Kidney epithelial cell (primary cell): ENCODE measurements around the gene GIT2. TPM values are rescaled to one million over a fixed set of nuclear protein-coding genes. Genes with fewer than 3 reads are reported as not detected.

Experiments
- DNase-seq: peaks from one replicate; pipeline ENCODE4 v3.0.0-alpha.2; 2010; ENCODE audit warnings: low read depth
- H3K27me3 ChIP-seq: 2 replicates; pipeline ENCODE4 v1.6.0; 2011; ENCODE audit warnings: low read length; ENCODE audit not compliant: control insufficient read depth, insufficient read depth
- H3K36me3 ChIP-seq: 2 replicates; pipeline ENCODE4 v1.5.1; 2011; ENCODE audit warnings: low read length; ENCODE audit not compliant: control insufficient read depth, insufficient read depth
- H3K4me3 ChIP-seq: 2 replicates; pipeline ENCODE4 v1.5.1; 2011; ENCODE audit warnings: low read depth, mild to moderate bottlenecking, control low read depth, low read length
- total RNA-seq: library from RNA; depleted of rRNA; stranded (reverse); fragments of >200 nt; gene quantifications from 2 replicates; pipeline ENCODE4 v1.2.3, GENCODE V29; 2015
- TF ChIP-seq, protein P1 (sequence below): IDR thresholded peaks from 2 replicates; pipeline ENCODE4 v1.5.1; 2011; ENCODE audit warnings: mild to moderate bottlenecking, moderate library complexity, low read length, control low read depth, inconsistent platforms; ENCODE audit not compliant: insufficient read depth, poor library complexity, severe bottlenecking

The GIT2 gene
- total RNA-seq, 1 donor from 2014 or later = 20.3 TPM

GRCh38 chr12:109923481-109924245 lies 72.5 kb downstream of the GIT2 start:
- Histone ChIP-seq H3K27me3 (no peaks in the 10 kb centered on the region), H3K36me3 (no peaks in the 10 kb centered on the region), H3K4me3 (no peak overlapping the region)
- DNase-seq = no peak
- TF ChIP-seq, protein P1, sequence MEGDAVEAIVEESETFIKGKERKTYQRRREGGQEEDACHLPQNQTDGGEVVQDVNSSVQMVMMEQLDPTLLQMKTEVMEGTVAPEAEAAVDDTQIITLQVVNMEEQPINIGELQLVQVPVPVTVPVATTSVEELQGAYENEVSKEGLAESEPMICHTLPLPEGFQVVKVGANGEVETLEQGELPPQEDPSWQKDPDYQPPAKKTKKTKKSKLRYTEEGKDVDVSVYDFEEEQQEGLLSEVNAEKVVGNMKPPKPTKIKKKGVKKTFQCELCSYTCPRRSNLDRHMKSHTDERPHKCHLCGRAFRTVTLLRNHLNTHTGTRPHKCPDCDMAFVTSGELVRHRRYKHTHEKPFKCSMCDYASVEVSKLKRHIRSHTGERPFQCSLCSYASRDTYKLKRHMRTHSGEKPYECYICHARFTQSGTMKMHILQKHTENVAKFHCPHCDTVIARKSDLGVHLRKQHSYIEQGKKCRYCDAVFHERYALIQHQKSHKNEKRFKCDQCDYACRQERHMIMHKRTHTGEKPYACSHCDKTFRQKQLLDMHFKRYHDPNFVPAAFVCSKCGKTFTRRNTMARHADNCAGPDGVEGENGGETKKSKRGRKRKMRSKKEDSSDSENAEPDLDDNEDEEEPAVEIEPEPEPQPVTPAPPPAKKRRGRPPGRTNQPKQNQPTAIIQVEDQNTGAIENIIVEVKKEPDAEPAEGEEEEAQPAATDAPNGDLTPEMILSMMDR = no peak

DNA sequence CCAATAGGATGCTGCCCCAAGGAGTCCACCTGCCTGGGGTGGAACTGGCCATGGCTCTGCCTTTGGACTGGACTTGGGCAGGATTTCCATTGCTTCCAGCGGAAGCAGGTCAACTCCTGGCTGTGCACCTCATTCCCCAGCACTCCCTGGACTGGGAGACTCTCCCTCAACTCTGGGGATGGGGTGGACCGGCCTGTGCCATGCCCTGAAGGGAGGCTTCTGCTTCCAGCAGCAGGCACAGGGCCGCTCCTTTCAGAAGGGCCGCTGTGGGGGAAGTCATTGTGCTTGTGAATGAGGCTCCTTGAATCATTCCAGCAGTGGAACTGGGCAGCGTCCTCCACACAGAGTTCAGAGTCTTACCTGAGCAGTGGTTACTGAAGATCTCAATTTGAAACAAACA lies 73.1 kb downstream of the GIT2 start:
- TF ChIP-seq, protein P1 = no peak

GRCh38 chr12:109921982-109922381 lies 74.2 kb downstream of the GIT2 start:
- Histone ChIP-seq H3K36me3 (no peaks in the 10 kb centered on the region), H3K4me3 (no peak overlapping the region), H3K27me3 (no peaks in the 10 kb centered on the region)
- DNase-seq = no peak
- TF ChIP-seq, protein P1 = no peak

More for the DNA sequence above, 73.1 kb downstream of the GIT2 start:
- no peak overlapping the region for H3K4me3 ChIP-seq
- H3K27me3 ChIP-seq = no peaks in the 10 kb centered on the region
- H3K36me3 ChIP-seq = no peaks in the 10 kb centered on the region
- no peak for DNase-seq

GRCh38 chr12:109920261-109920780 lies 75.8 kb downstream of the GIT2 start:
- DNase-seq = no peak
- TF ChIP-seq, protein P1 = no peak
- H3K27me3 ChIP-seq = no peaks in the 10 kb centered on the region
- no peaks in the 10 kb centered on the region for H3K36me3 ChIP-seq
- no peak overlapping the region for H3K4me3 ChIP-seq

GRCh38 chr12:109919456-109919855 lies 76.7 kb downstream of the GIT2 start:
- no peak for DNase-seq
- TF ChIP-seq, protein P1 = no peak
- no peak overlapping the region for H3K4me3 ChIP-seq
- no peaks in the 10 kb centered on the region for H3K36me3 ChIP-seq
- no peaks in the 10 kb centered on the region for H3K27me3 ChIP-seq
